Heart left ventricle (tissue), 16 donors: ENCODE results near the gene FGB. TPM values are rescaled to one million over a fixed set of nuclear protein-coding genes. Genes with fewer than 3 reads are reported as not detected.

Experiments
- ATAC-seq, 4 donors: fragments of 200-7000 bp; cut with Tn5 transposase; one replicate each; pipeline ENCODE4 v1.9.1; 2020 to 2022; ENCODE audit warnings: moderate library complexity in 4 of 4, mild to moderate bottlenecking in 3 of 4, moderate number of reproducible peaks in 1 of 4
- DNase-seq, 5 donors: peaks; one replicate each; pipeline ENCODE4 v3.0.0-alpha.2; 2020
- H3K27ac ChIP-seq, 12 donors: fragments of 200-600 bp; sonication (generic) in 4 of 12; one replicate each; pipeline versions ENCODE4 v1.5.0 to v1.8.0; 2016 to 2022; ENCODE audit warnings: mild to moderate bottlenecking in 2 of 12
- H3K27me3 ChIP-seq, 9 donors: fragments of 200-600 bp; sonication (generic) in 2 of 9; one replicate each; pipeline versions ENCODE4 v1.5.1 to v1.8.0; 2016 to 2022; ENCODE audit warnings: mild to moderate bottlenecking in 3 of 9
- H3K36me3 ChIP-seq, 9 donors: fragments of 200-600 bp; sonication (generic) in 2 of 9; one replicate each; pipeline versions ENCODE4 v1.5.0 to v1.8.0; 2018 to 2022; ENCODE audit warnings: mild to moderate bottlenecking in 2 of 9
- H3K4me1 ChIP-seq, 12 donors: fragments of 200-600 bp; sonication (generic) in 4 of 12; one replicate each; pipeline versions ENCODE4 v1.5.0 to v1.8.0; 2016 to 2022; ENCODE audit warnings: mild to moderate bottlenecking in 3 of 12
- H3K4me3 ChIP-seq, 12 donors: fragments of 200-600 bp; sonication (generic) in 4 of 12; one replicate each; pipeline versions ENCODE4 v1.5.0 to v1.8.0; 2017 to 2022; ENCODE audit warnings: mild to moderate bottlenecking in 9 of 12, moderate library complexity in 4 of 12
- H3K9me3 ChIP-seq, 12 donors: fragments of 200-600 bp; sonication (generic) in 4 of 12; one replicate each; pipeline versions ENCODE4 v1.5.0 to v1.8.0; 2016 to 2022; ENCODE audit warnings: mild to moderate bottlenecking in 1 of 12
- POLR2A ChIP-seq, 2 donors: fragments of 450-650 bp; IDR thresholded peaks; one replicate each; pipeline ENCODE4 v1.6.1; 2017; ENCODE audit warnings: antibody characterized with exemption in 2 of 2, mild to moderate bottlenecking in 2 of 2, moderate library complexity in 2 of 2
- WGBS, 4 donors: extraction: QIAGEN DNeasy Blood & Tissue Kit in 2 of 4; methylation state at CpG; one replicate each; pipeline versions ENCODE4 v1.1.5 to v1.1.7; 2013 to 2018; 5-methylcytosine and 5-hydroxymethylcytosine counted together
- intact Hi-C, 10 donors: fragments of 100-400 bp; cut with DNase I; formaldehyde crosslinking; loops; one replicate each; pipeline versions ENCODE4 v1.11.1 to v1.14.2; 2022
- polyA plus RNA-seq, 2 donors: library from polyadenylated mRNA; stranded (reverse); fragments of 200-250 nt; gene quantifications; one replicate each; pipeline ENCODE4 v1.2.3, GENCODE V29; 2013
- total RNA-seq, 9 donors: library from RNA; depleted of rRNA in 2 of 9; stranded (reverse); fragments of >200 nt in 2 of 9; fragmentation: NEBNext Ultra II Directional in 3 of 9; extraction: Animal tissue kit (Norgen Biotek cat#: 25700) in 3 of 9; gene quantifications; one replicate each; pipeline versions ENCODE4 v1.1.0 to v1.2.4, GENCODE V29; 2016 to 2023
- TF ChIP-seq, protein P1 (sequence below), 12 donors: fragments of 200-600 bp; sonication (generic) in 4 of 12; IDR thresholded peaks; one replicate each; pipeline versions ENCODE4 v1.5.0 to v1.8.0; 2018 to 2022; ENCODE audit warnings: antibody characterized with exemption in 12 of 12, mild to moderate bottlenecking in 5 of 12
- donor health status: ischemic (EF 13 %, LVEDD 7.1; RV severe dilation, severe dysfunction).
- donor health status: healthy with polysubstance abuse.
- donor health status: DM: no; HTN: yes; CAD: no.
- donor health status: DM: no; HTN: no; CAD: no.
- donor health status: ischemic (EF 25% LVEDD 6.9; RV normal size, moderate dysfunction).
- donor health status: ischemic (EF 25% LVEDD 5.7; RV mildly dilated, moderate dysfunction).
- donor health status: healthy.
- donor health status: DM: yes; HTN: yes; CAD: no.
- donor health status: ischemic (EF 35%, LVEDD 5.7; RV mildly dilated, moderate dysfunction).
- donor health status: nonischemic (EF 11% LVEDD 7.7; RV severe dilation, severe dysfunction).
- donor health status: DM: yes; HTN: yes; CAD: no.
- donor health status: PGD.
- donor health status: ischemic (EF 29% LVEDD 5.4; RV normal size, mild dysfunction).
- donor health status: nonischemic (EF 23%, LVEDD 6.1; RV moderate dilation, normal function).

Gene FGB
- total and polyA plus RNA-seq, 11 donors: 0.25 to 1.6 (median 0.46) TPM; not detected in 8

DNA sequence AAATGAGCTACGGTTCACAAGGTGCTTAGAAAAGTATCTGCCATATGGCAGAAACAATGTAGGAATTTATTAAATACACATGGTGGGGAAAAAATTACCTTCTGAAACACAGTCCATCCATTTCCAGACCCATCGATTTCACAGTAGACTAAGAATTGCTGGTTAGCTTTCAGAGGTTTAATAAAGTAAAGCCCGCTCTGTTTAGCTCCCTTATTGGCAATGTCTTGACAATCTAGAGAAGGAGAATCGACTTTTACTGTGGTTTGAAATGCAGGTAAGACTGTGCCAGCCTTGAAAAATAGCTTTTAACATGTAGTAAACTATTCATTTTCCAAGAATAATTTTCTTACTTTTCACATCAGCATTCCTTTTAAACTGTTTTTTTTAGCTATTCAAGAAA lies 46.7 kb downstream of the FGB start:
- Histone ChIP-seq H3K4me1 (no peaks in the 10 kb centered on the region), H3K4me3 (no peak overlapping the region), H3K36me3 (no peaks in the 10 kb centered on the region), H3K27ac (no peak overlapping the region), H3K9me3 (no peaks in the 10 kb centered on the region), H3K27me3 (peaks cover 0 to 13% (median 0%) of the 10 kb centered on the region in 9 donors)
- no peak for DNase-seq
- 76 to 83% (median 77%) methylated on average over 4 of the region's 4 CpGs for whole genome bisulfite sequencing, 4 donors
- intact Hi-C loops: no loop called here
- no peak for ATAC-seq
- no peak for TF ChIP-seq POLR2A (IDR thresholded peaks at IDR 0.05)
- TF ChIP-seq, protein P1, sequence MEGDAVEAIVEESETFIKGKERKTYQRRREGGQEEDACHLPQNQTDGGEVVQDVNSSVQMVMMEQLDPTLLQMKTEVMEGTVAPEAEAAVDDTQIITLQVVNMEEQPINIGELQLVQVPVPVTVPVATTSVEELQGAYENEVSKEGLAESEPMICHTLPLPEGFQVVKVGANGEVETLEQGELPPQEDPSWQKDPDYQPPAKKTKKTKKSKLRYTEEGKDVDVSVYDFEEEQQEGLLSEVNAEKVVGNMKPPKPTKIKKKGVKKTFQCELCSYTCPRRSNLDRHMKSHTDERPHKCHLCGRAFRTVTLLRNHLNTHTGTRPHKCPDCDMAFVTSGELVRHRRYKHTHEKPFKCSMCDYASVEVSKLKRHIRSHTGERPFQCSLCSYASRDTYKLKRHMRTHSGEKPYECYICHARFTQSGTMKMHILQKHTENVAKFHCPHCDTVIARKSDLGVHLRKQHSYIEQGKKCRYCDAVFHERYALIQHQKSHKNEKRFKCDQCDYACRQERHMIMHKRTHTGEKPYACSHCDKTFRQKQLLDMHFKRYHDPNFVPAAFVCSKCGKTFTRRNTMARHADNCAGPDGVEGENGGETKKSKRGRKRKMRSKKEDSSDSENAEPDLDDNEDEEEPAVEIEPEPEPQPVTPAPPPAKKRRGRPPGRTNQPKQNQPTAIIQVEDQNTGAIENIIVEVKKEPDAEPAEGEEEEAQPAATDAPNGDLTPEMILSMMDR (IDR thresholded peaks at IDR 0.05): no peak

DNA sequence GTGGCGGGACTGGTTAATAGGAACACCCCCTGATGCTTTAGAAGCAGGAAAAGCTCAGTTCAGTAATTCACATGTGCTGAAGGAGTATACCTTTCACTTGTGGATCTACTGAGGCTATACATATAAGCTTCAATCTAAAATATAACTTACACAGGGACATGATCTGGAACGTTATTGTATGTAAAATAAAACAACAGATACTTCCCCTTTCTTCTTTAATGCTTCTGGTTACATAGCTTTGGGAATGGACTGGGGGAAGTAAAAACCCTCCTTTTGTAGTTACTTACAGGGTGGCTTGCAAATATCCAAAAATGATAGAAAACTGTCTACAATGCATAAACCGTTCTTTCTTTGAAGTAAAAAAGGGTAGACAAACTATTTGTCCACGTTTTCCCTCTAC lies 47.8 kb downstream of the FGB start:
- WGBS, 4 donors: 51 to 61% (median 58%) methylated on average over 4 of the region's 4 CpGs
- ATAC-seq (no peak), DNase-seq (no peak)
- Histone ChIP-seq H3K27me3 (peaks cover 0 to 13% (median 0%) of the 10 kb centered on the region in 9 donors), H3K36me3 (no peaks in the 10 kb centered on the region), H3K9me3 (no peaks in the 10 kb centered on the region), H3K4me3 (no peak overlapping the region), H3K27ac (no peak overlapping the region), H3K4me1 (no peaks in the 10 kb centered on the region)
- intact Hi-C loops: no loop called here
- TF ChIP-seq, protein P1 (IDR thresholded peaks at IDR 0.05): no peak
- TF ChIP-seq POLR2A (IDR thresholded peaks at IDR 0.05): no peak

DNA sequence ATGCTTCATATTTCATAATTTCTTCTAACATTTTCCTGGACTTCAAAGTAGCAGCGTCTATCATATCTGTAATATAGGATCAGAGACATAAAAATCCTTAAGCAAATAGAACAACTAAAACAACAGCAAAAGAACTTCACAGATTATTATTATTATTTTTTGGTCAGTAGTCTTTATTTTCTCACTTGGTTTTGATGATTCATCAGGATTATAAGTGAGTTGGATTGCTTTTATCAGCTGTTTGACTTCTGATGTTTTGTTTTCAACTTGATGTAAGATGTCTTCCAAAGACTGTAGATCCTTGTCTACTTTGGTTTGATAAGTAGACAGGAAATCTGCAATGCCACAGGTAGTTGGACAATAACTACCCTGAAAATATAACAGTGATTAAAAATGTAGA lies 49.0 kb downstream of the FGB start:
- ATAC-seq (no peak), DNase-seq (no peak)
- no peaks in the 10 kb centered on the region for H3K9me3 ChIP-seq
- H3K27me3 ChIP-seq: peaks cover 0 to 13% (median 0%) of the 10 kb centered on the region in 9 donors
- no peak for TF ChIP-seq POLR2A (IDR thresholded peaks at IDR 0.05)
- no peak overlapping the region for H3K4me3 ChIP-seq
- WGBS, 4 donors: 82 to 88% (median 85%) methylated on average over 1 of the region's 1 CpG
- peaks cover 0 to 6% (median 0%) of the 10 kb centered on the region in 12 donors for H3K4me1 ChIP-seq
- intact Hi-C loops: no loop called here
- H3K27ac ChIP-seq: no peak overlapping the region
- no peaks in the 10 kb centered on the region for H3K36me3 ChIP-seq

- DNase-seq (no peak), ATAC-seq (no peak)
- WGBS, 4 donors: 66 to 71% (median 70%) methylated on average over 7 of the region's 7 CpGs
- intact Hi-C loops: no loop called here
- H3K36me3 ChIP-seq: no peaks in the 10 kb centered on the region
- H3K27ac ChIP-seq: no peak within 1 kb of the TSS
- TF ChIP-seq, protein P1 (IDR thresholded peaks at IDR 0.05): no peak
- TF ChIP-seq POLR2A (IDR thresholded peaks at IDR 0.05): no peak
- peaks cover 0 to 13% (median 0%) of the 10 kb centered on the region in 9 donors for H3K27me3 ChIP-seq
- no peaks in the 10 kb centered on the region for H3K9me3 ChIP-seq
- H3K4me3 ChIP-seq: no peak within 1 kb of the TSS
- H3K4me1 ChIP-seq: peaks cover 0 to 9% (median 0%) of the 10 kb centered on the region in 12 donors
Observed at GRCh38 chr4:154612472-154613414, 49.9 kb downstream of the FGB start, which contains the start of gene FGG. TSS of gene FGG (minus strand) at chr4:154612656. CDS start at chr4:154612609, 47 bp downstream.
